ENCODE data around the gene BRD9. TPM values are rescaled to one million over a fixed set of nuclear protein-coding genes. Genes with fewer than 3 reads are reported as not detected.

Gene BRD9
- total and polyA plus RNA-seq, 10 donors: 26.5 to 82.9 (median 39.1) TPM

DNA sequence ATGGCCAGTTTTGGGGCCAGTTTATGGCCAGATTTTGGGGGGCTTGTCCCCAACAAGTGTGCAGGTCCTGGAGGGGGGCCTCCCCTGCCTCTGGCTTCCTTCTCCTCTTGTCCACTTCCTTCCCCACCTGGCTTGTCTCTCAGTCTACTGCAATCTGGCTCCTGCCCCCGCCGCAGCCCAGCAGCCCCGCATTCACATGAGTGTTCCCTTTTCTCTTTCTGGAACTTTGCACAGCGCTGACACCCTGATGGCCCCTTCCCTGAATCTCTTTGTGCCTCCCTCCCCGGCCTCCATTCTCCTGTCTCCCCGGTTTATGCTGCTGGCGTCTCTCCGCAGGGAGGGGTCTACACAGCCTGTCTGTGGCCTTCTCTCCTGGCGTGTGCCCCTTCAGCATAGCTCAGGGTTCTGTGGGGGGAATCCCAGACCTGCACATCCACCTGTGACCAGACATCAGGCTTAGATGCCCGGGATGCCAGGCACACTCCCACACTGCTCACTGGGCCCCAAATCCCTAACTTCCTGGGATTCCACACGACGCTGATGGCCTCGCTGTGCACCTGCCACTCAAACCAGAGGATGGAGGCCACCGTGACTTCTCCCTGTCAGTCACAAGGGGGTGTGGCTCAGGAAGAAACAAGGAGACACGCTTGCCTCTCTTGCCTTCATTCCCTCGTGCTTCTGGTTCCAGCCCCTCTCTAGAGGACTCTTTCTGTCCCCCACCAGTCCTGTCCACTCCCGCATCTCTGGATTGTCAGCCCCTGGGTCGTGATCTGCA is 17.6 kb upstream of the BRD9 start:
- Histone ChIP-seq H3K9me3 (no peaks in the 10 kb centered on the region), H3K4me3 (no peak overlapping the region), H3K27me3 (replicated peaks in 1 of 7) (no peaks in the 10 kb centered on the region), H3K36me3 (peaks cover 0 to 55% (median 0%) of the 10 kb centered on the region in 6 donors), H3K27ac (no peak overlapping the region), H3K4me1 (no peaks in the 10 kb centered on the region)
- intact Hi-C loops (cut with DNase I; ENCODE audit: low total_unique reads): no loop called here
- 92 to 95% (median 93%) methylated on average over 18 of the region's 18 CpGs for WGBS, 5 donors
- TF ChIP-seq, protein P1, sequence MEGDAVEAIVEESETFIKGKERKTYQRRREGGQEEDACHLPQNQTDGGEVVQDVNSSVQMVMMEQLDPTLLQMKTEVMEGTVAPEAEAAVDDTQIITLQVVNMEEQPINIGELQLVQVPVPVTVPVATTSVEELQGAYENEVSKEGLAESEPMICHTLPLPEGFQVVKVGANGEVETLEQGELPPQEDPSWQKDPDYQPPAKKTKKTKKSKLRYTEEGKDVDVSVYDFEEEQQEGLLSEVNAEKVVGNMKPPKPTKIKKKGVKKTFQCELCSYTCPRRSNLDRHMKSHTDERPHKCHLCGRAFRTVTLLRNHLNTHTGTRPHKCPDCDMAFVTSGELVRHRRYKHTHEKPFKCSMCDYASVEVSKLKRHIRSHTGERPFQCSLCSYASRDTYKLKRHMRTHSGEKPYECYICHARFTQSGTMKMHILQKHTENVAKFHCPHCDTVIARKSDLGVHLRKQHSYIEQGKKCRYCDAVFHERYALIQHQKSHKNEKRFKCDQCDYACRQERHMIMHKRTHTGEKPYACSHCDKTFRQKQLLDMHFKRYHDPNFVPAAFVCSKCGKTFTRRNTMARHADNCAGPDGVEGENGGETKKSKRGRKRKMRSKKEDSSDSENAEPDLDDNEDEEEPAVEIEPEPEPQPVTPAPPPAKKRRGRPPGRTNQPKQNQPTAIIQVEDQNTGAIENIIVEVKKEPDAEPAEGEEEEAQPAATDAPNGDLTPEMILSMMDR (IDR thresholded peaks at IDR 0.05 in 8 of 11, conservative IDR thresholded peaks at IDR 0.05 in 3 of 11): no peak
- TF ChIP-seq POLR2A (IDR thresholded peaks at IDR 0.05) (no peak), POLR2AphosphoS5 (IDR thresholded peaks at IDR 0.05) (no peak)
- DNase-seq: no peak

DNA sequence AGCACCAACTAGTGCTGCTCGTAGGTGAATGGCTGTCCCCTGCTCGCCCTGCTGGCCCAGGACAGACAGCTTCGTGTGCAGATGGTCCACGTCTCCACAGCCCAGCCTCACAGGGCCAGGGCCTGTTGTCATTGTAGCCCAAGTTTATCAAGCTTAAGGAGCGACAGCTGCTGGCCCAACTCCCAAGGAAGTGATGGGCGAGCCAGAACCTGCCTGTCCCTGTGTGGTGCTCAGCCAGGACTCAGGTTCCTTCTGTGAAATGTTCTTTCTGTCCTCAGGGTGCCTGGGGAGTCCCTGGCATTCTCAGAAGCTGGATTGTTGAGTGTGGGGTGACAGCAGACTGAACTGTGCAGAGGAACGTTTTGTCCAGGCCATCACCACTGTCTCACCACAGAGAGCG is 16.5 kb upstream of the BRD9 start:
- H3K9me3 ChIP-seq: no peaks in the 10 kb centered on the region
- peak; percentile 48 for DNase-seq
- no peaks in the 10 kb centered on the region for H3K27me3 ChIP-seq (replicated peaks in 1 of 7)
- H3K27ac ChIP-seq: no peak overlapping the region
- peaks cover 0 to 47% (median 0%) of the 10 kb centered on the region in 6 donors for H3K36me3 ChIP-seq
- no peaks in the 10 kb centered on the region for H3K4me1 ChIP-seq
- 90 to 94% (median 92%) methylated on average over 7 to 8 of the region's 8 CpGs for WGBS, 5 donors
- no peak overlapping the region for H3K4me3 ChIP-seq
- TF ChIP-seq POLR2AphosphoS5 (IDR thresholded peaks at IDR 0.05): no peak
- TF ChIP-seq, protein P1 (IDR thresholded peaks at IDR 0.05 in 8 of 11, conservative IDR thresholded peaks at IDR 0.05 in 3 of 11): no peak
- TF ChIP-seq POLR2A (IDR thresholded peaks at IDR 0.05): no peak
- intact Hi-C loops (cut with DNase I; ENCODE audit: low total_unique reads): no loop called here

DNA sequence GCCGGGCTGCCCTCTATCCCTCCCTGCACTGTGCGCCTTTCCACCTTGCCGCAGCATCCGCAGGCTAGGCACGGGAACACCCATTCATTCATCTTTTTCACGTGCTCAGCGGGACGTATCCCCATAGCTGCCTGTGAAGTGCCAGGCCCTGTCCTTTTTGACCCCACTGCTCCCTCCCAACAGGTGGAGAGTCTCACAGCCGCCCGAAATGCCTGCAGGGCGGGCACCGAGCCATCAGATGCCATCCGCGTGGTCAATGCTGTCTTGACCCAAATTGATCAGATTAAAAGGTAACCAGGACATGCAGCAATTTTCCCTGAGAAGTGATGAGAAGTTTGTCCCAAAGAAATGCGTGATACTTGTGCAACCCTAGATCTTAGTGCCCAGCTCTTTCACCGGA is 15.6 kb upstream of the BRD9 start:
- Histone ChIP-seq H3K4me3 (no peak overlapping the region), H3K36me3 (peaks cover 0 to 47% (median 0%) of the 10 kb centered on the region in 6 donors), H3K4me1 (no peaks in the 10 kb centered on the region), H3K9me3 (no peaks in the 10 kb centered on the region), H3K27me3 (replicated peaks in 1 of 7) (no peaks in the 10 kb centered on the region), H3K27ac (no peak overlapping the region)
- intact Hi-C loops (cut with DNase I; ENCODE audit: low total_unique reads): no loop called here
- peak; percentile 55 for DNase-seq
- WGBS, 5 donors: 97 to 98% (median 97%) methylated on average over 16 of the region's 16 CpGs
- TF ChIP-seq, protein P1 (IDR thresholded peaks at IDR 0.05 in 8 of 11, conservative IDR thresholded peaks at IDR 0.05 in 3 of 11): no peak
- TF ChIP-seq POLR2AphosphoS5 (IDR thresholded peaks at IDR 0.05) (no peak), POLR2A (IDR thresholded peaks at IDR 0.05) (no peak)

DNA sequence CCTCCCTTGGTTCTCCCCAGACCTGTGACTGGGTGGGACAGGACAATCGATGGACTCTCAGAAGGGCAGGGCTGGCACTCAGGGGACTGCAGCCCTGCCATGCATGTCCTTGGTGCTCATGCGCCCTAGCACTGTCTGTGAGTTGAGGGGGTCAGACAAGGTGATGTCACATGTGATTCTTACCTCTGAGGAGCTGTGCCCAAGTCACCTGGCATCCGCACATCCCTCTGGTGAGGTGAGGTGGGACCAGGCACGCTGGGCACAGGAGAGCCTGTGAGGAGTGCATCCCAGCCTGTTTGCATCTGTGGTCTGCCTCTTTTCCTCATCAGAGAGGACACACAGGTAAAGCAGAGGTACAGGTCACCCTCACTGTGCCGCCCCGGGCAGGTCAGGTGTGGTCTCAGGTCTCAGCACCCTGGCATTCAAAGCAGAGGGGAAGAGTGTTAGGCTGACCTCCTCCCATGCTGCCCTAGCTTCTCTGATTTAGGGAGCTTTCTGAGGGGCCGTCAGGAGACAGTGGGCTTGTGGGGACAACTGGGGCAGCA is 14.8 kb upstream of the BRD9 start:
- Histone ChIP-seq H3K27ac (no peak overlapping the region), H3K4me1 (peaks cover 0 to 4% (median 0%) of the 10 kb centered on the region in 6 donors), H3K4me3 (no peak overlapping the region), H3K9me3 (no peaks in the 10 kb centered on the region), H3K36me3 (peaks cover 0 to 47% (median 0%) of the 10 kb centered on the region in 6 donors), H3K27me3 (replicated peaks in 1 of 7) (no peaks in the 10 kb centered on the region)
- intact Hi-C loops (cut with DNase I; ENCODE audit: low total_unique reads): no loop called here
- 97 to 100% (median 98%) methylated on average over 6 to 7 of the region's 7 CpGs for WGBS, 5 donors
- TF ChIP-seq, protein P1 (IDR thresholded peaks at IDR 0.05 in 8 of 11, conservative IDR thresholded peaks at IDR 0.05 in 3 of 11): no peak
- no peak for TF ChIP-seq POLR2A (IDR thresholded peaks at IDR 0.05)
- no peak for TF ChIP-seq POLR2AphosphoS5 (IDR thresholded peaks at IDR 0.05)
- peak; percentile 39 for DNase-seq
